Heart left ventricle (tissue), 16 donors: ENCODE measurements around the gene NUP188. TPM values are rescaled to one million over a fixed set of nuclear protein-coding genes. Genes with fewer than 3 reads are reported as not detected.

Experiments used
- ATAC-seq, 4 donors: fragments of 200-7000 bp; cut with Tn5 transposase; one replicate each; pipeline ENCODE4 v1.9.1; 2020 to 2022; ENCODE audit warnings: moderate library complexity in 4 of 4, mild to moderate bottlenecking in 3 of 4, moderate number of reproducible peaks in 1 of 4
- DNase-seq, 5 donors: peaks; one replicate each; pipeline ENCODE4 v3.0.0-alpha.2; 2020
- H3K27ac ChIP-seq, 12 donors: fragments of 200-600 bp; sonication (generic) in 4 of 12; one replicate each; pipeline versions ENCODE4 v1.5.0 to v1.8.0; 2016 to 2022; ENCODE audit warnings: mild to moderate bottlenecking in 2 of 12
- H3K27me3 ChIP-seq, 9 donors: fragments of 200-600 bp; sonication (generic) in 2 of 9; one replicate each; pipeline versions ENCODE4 v1.5.1 to v1.8.0; 2016 to 2022; ENCODE audit warnings: mild to moderate bottlenecking in 3 of 9
- H3K36me3 ChIP-seq, 9 donors: fragments of 200-600 bp; sonication (generic) in 2 of 9; one replicate each; pipeline versions ENCODE4 v1.5.0 to v1.8.0; 2018 to 2022; ENCODE audit warnings: mild to moderate bottlenecking in 2 of 9
- H3K4me1 ChIP-seq, 12 donors: fragments of 200-600 bp; sonication (generic) in 4 of 12; one replicate each; pipeline versions ENCODE4 v1.5.0 to v1.8.0; 2016 to 2022; ENCODE audit warnings: mild to moderate bottlenecking in 3 of 12
- H3K4me3 ChIP-seq, 12 donors: fragments of 200-600 bp; sonication (generic) in 4 of 12; one replicate each; pipeline versions ENCODE4 v1.5.0 to v1.8.0; 2017 to 2022; ENCODE audit warnings: mild to moderate bottlenecking in 9 of 12, moderate library complexity in 4 of 12
- H3K9me3 ChIP-seq, 12 donors: fragments of 200-600 bp; sonication (generic) in 4 of 12; one replicate each; pipeline versions ENCODE4 v1.5.0 to v1.8.0; 2016 to 2022; ENCODE audit warnings: mild to moderate bottlenecking in 1 of 12
- CTCF ChIP-seq, 12 donors: fragments of 200-600 bp; sonication (generic) in 4 of 12; IDR thresholded peaks; one replicate each; pipeline versions ENCODE4 v1.5.0 to v1.8.0; 2018 to 2022; ENCODE audit warnings: antibody characterized with exemption in 12 of 12, mild to moderate bottlenecking in 5 of 12
- POLR2A ChIP-seq, 2 donors: fragments of 450-650 bp; IDR thresholded peaks; one replicate each; pipeline ENCODE4 v1.6.1; 2017; ENCODE audit warnings: antibody characterized with exemption in 2 of 2, mild to moderate bottlenecking in 2 of 2, moderate library complexity in 2 of 2
- WGBS, 4 donors: extraction: QIAGEN DNeasy Blood & Tissue Kit in 2 of 4; methylation state at CpG; one replicate each; pipeline versions ENCODE4 v1.1.5 to v1.1.7; 2013 to 2018; 5-methylcytosine and 5-hydroxymethylcytosine counted together
- intact Hi-C, 10 donors: fragments of 100-400 bp; cut with DNase I; formaldehyde crosslinking; loops; one replicate each; pipeline versions ENCODE4 v1.11.1 to v1.14.2; 2022
- polyA plus RNA-seq, 2 donors: library from polyadenylated mRNA; stranded (reverse); fragments of 200-250 nt; gene quantifications; one replicate each; pipeline ENCODE4 v1.2.3, GENCODE V29; 2013
- total RNA-seq, 9 donors: library from RNA; depleted of rRNA in 2 of 9; stranded (reverse); fragments of >200 nt in 2 of 9; fragmentation: NEBNext Ultra II Directional in 3 of 9; extraction: Animal tissue kit (Norgen Biotek cat#: 25700) in 3 of 9; gene quantifications; one replicate each; pipeline versions ENCODE4 v1.1.0 to v1.2.4, GENCODE V29; 2016 to 2023
- donor health status: ischemic (EF 13 %, LVEDD 7.1; RV severe dilation, severe dysfunction).
- donor health status: healthy with polysubstance abuse.
- donor health status: DM: no; HTN: yes; CAD: no.
- donor health status: DM: no; HTN: no; CAD: no.
- donor health status: ischemic (EF 25% LVEDD 6.9; RV normal size, moderate dysfunction).
- donor health status: ischemic (EF 25% LVEDD 5.7; RV mildly dilated, moderate dysfunction).
- donor health status: healthy.
- donor health status: DM: yes; HTN: yes; CAD: no.
- donor health status: ischemic (EF 35%, LVEDD 5.7; RV mildly dilated, moderate dysfunction).
- donor health status: nonischemic (EF 11% LVEDD 7.7; RV severe dilation, severe dysfunction).
- donor health status: DM: yes; HTN: yes; CAD: no.
- donor health status: PGD.
- donor health status: ischemic (EF 29% LVEDD 5.4; RV normal size, mild dysfunction).
- donor health status: nonischemic (EF 23%, LVEDD 6.1; RV moderate dilation, normal function).

NUP188 gene
- total and polyA plus RNA-seq, 11 donors: 10.6 to 35.1 (median 22.6) TPM

- H3K9me3 ChIP-seq: no peaks in the 10 kb centered on the region
- DNase-seq (no peak), ATAC-seq (no peak)
- intact Hi-C loops: no loop called here
- TF ChIP-seq CTCF (IDR thresholded peaks at IDR 0.05): no peak
- H3K27ac ChIP-seq: peak overlapping the region in 10 of 12 donors; percentile 57 to 79 (median 71)
- H3K4me1 ChIP-seq: peaks cover 4 to 74% (median 45%) of the 10 kb centered on the region in 12 donors
- peaks cover under 1 to 29% (median 16%) of the 10 kb centered on the region in 9 donors for H3K36me3 ChIP-seq
- H3K4me3 ChIP-seq: no peak overlapping the region
- H3K27me3 ChIP-seq: no peaks in the 10 kb centered on the region
- 89 to 93% (median 90%) methylated on average over 2 of the region's 2 CpGs for WGBS, 4 donors
Observed at GRCh38 chr9:128903079-128903461, 44.4 kb upstream of the NUP188 start.

DNA sequence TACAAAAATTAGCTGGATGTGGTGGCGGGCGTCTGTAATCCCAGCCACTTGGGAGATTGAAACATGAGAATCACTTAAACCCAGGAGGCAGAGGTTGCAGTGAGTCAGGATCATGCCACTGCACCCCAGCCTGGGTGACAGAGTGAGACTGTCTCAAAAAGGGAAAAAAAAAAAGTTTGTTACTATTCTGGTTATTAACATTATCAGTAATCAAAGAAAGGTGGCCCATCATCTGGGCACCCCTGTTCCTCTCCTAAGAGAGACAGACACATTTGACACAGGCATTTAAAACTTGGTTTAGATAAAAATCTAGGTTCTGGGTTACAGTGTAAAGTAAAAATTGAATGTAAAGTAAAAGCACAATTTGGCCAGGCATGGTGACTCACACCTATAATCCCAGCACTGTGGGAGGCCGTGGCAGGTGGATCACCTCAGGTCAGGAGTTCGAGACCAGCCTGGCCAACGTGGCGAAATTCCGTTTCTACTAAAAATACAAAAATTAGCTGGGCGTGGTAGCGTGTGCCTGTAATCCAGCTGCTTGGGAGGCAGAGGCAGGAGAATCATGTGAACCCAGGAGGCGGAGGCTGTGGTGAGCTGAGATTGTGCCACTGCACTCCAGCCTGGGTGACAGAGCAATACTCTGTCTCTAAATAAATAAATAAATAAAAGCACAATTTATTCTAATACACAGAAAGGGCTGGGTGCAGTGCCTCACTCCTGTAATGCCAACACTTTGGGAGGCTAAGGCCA lies 43.5 kb upstream of the NUP188 start:
- no peak for TF ChIP-seq CTCF (IDR thresholded peaks at IDR 0.05)
- TF ChIP-seq POLR2A (IDR thresholded peaks at IDR 0.05): no peak
- Histone ChIP-seq H3K4me3 (no peak overlapping the region), H3K9me3 (no peaks in the 10 kb centered on the region), H3K27ac (peak overlapping the region in 1 of 12 donors; percentile 64), H3K36me3 (peaks cover 3 to 29% (median 22%) of the 10 kb centered on the region in 9 donors), H3K4me1 (peaks cover 0 to 65% (median 38%) of the 10 kb centered on the region in 12 donors), H3K27me3 (no peaks in the 10 kb centered on the region)
- intact Hi-C loops: no loop called here
- ATAC-seq (no peak), DNase-seq (no peak)
- 92 to 96% (median 94%) methylated on average over 10 of the region's 10 CpGs for WGBS, 4 donors

GRCh38 chr9:128905964-128906363 lies 41.5 kb upstream of the NUP188 start:
- peak overlapping the region in 2 of 12 donors; percentile 1 to 45 for H3K27ac ChIP-seq
- no peak for ATAC-seq

More at GRCh38 chr9:128905964-128906363, 41.5 kb upstream of the NUP188 start:
- TF ChIP-seq CTCF (IDR thresholded peaks at IDR 0.05): no peak
- H3K4me1 ChIP-seq: peaks cover 3 to 65% (median 40%) of the 10 kb centered on the region in 12 donors
- H3K4me3 ChIP-seq: no peak overlapping the region
- H3K36me3 ChIP-seq: peaks cover 3 to 46% (median 32%) of the 10 kb centered on the region in 9 donors
- no peaks in the 10 kb centered on the region for H3K27me3 ChIP-seq
- DNase-seq: no peak
- no peaks in the 10 kb centered on the region for H3K9me3 ChIP-seq
- WGBS, 4 donors: 94 to 97% (median 95%) methylated on average over 7 of the region's 7 CpGs
- intact Hi-C loops: no loop called here
